HepG2 (cell line): ENCODE results near the gene EMILIN1. TPM values are rescaled to one million over a fixed set of nuclear protein-coding genes. Genes with fewer than 3 reads are reported as not detected.
A peak's percentile ranks its signal among the peaks of the same experiment; 100 is the strongest.

Experiments
- ATRX ChIP-seq: sonication (generic); formaldehyde crosslinking; IDR thresholded peaks from 2 replicates; pipeline ENCODE4 v1.4.0; 2020; ENCODE audit warnings: missing genetic modification reagents, borderline replicate concordance
- CEBPG ChIP-seq: IDR thresholded peaks from 2 replicates; pipeline ENCODE4 v1.6.1; 2016
- MBD4 ChIP-seq: IDR thresholded peaks from 2 replicates; pipeline ENCODE4 v1.6.1; 2012; ENCODE audit warnings: low read length, inconsistent platforms, borderline replicate concordance
- MIER2 ChIP-seq: IDR thresholded peaks from 2 replicates; pipeline ENCODE4 v1.6.1; 2016; ENCODE audit warnings: missing biosample characterization, missing genetic modification reagents
- PCBP1 ChIP-seq: fragments of 200-400 bp; formaldehyde crosslinking; IDR thresholded peaks from 2 replicates; pipeline ENCODE4 v1.6.1; 2017; ENCODE audit warnings: mild to moderate bottlenecking, low read depth, low read length, borderline replicate concordance
- TBP ChIP-seq: sonication (generic); formaldehyde crosslinking; IDR thresholded peaks from 2 replicates; pipeline ENCODE4 v1.5.0; 2020; ENCODE audit warnings: missing genetic modification reagents
- TSC22D2 ChIP-seq: sonication (generic); formaldehyde crosslinking; IDR thresholded peaks from 2 replicates; pipeline ENCODE4 v1.5.1; 2020; ENCODE audit warnings: missing genetic modification reagents, mild to moderate bottlenecking, borderline replicate concordance
- ZFYVE20 ChIP-seq: sonication (generic); formaldehyde crosslinking; IDR thresholded peaks from 2 replicates; pipeline ENCODE4 v1.8.0; 2023; ENCODE audit warnings: low read depth, mild to moderate bottlenecking, moderate library complexity, missing genetic modification reagents, borderline replicate concordance
- ZNF12 ChIP-seq: sonication (generic); formaldehyde crosslinking; IDR thresholded peaks from 2 replicates; pipeline ENCODE4 v1.5.0; 2020; ENCODE audit warnings: missing genetic modification reagents
- ZNF3 ChIP-seq: IDR thresholded peaks from 2 replicates; pipeline ENCODE4 v1.7.0; 2017; ENCODE audit warnings: inconsistent platforms
- ZNF788 ChIP-seq: sonication (generic); formaldehyde crosslinking; IDR thresholded peaks from 2 replicates; pipeline ENCODE4 v1.5.0; 2020; ENCODE audit warnings: mild to moderate bottlenecking, missing genetic modification reagents, borderline replicate concordance
- polyA plus RNA-seq, 8 experiments: library from polyadenylated mRNA; depleted of rRNA in 3 of 8; stranded (reverse) in 7 of 8; unstranded in 1 of 8; fragments of >200 nt; fragmentation: Illumina TruSeq in 4 of 8; extraction: Trizol in 4 of 8; gene quantifications; 2 replicates each; pipeline versions ENCODE4 v1.2.1 to v1.2.3, GENCODE V29; 2011 to 2016; ENCODE audit warnings: low read depth in 4 of 8, missing spikeins in 1 of 8, mixed read lengths in 1 of 8; ENCODE audit not compliant: insufficient read depth in 1 of 8
- total RNA-seq, 5 experiments: library from RNA; depleted of rRNA; stranded (reverse); fragments of >200 nt; fragmentation: Illumina TruSeq; extraction: Trizol; gene quantifications; 2 replicates each; pipeline ENCODE4 v1.2.3, GENCODE V29; 2016; ENCODE audit warnings: low read depth in 1 of 5
- TF ChIP-seq, protein P1 (sequence below): IDR thresholded peaks from 2 replicates; pipeline ENCODE4 v1.6.1; 2016; ENCODE audit warnings: low read depth, missing genetic modification reagents, missing compliant biosample characterization
- TF ChIP-seq, protein P2 (sequence below): sonication (generic); formaldehyde crosslinking; IDR thresholded peaks from 2 replicates; pipeline ENCODE4 v1.4.0; 2020; ENCODE audit warnings: low read depth, missing genetic modification reagents
- TF ChIP-seq, protein P3 (sequence below): sonication (generic); formaldehyde crosslinking; IDR thresholded peaks from 2 replicates; pipeline ENCODE4 v1.4.0; 2020; ENCODE audit warnings: mild to moderate bottlenecking, missing genetic modification reagents, borderline replicate concordance

EMILIN1 gene
- total and polyA plus RNA-seq, 2 of the 13 experiments (the other 11 are each of a cell fraction or from before 2014, with no cell fraction given) = 8.1 to 9.7 TPM

DNA sequence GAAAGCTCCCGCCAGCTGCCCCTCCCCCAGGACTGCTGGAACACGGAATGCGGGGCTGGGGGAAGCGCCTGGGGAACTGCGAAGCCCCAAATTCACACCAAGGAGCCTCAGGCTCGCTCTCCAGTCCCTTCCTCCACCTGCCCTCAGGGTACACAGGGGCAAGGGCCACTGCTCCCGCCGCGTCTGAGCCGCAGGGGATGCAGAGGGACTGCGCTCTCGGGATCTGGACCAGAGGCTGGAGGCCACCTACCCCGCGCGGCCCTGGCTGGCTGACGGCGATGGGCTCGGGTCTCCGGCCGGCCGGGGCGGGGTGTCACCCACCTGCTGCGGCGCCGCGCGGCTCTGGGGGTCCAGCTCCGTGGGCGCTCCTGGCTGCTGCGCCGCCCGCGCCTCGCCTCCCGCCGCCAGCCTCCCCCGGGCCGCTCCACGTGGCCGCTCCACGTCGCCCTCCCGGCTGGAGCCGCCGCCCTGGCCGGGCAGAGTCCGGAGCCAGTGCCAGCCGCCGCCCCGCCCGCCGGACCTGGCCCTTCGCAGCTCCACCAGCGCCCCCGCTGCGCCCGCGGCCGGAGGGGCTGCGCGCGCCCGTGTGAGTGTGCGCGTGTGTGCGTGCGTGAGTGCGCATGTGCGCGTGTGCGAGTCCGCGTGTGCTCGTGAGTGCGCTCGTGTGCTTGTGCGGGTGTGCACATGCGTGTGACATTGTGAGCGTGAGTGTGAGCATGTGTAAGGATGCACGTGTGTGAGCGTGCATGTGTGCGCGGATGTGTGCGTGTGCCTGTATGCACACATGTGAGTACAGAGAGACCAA, 40.3 kb downstream of the EMILIN1 start, which contains the start of gene CGREF1 (continued):
- TF ChIP-seq, protein P1, sequence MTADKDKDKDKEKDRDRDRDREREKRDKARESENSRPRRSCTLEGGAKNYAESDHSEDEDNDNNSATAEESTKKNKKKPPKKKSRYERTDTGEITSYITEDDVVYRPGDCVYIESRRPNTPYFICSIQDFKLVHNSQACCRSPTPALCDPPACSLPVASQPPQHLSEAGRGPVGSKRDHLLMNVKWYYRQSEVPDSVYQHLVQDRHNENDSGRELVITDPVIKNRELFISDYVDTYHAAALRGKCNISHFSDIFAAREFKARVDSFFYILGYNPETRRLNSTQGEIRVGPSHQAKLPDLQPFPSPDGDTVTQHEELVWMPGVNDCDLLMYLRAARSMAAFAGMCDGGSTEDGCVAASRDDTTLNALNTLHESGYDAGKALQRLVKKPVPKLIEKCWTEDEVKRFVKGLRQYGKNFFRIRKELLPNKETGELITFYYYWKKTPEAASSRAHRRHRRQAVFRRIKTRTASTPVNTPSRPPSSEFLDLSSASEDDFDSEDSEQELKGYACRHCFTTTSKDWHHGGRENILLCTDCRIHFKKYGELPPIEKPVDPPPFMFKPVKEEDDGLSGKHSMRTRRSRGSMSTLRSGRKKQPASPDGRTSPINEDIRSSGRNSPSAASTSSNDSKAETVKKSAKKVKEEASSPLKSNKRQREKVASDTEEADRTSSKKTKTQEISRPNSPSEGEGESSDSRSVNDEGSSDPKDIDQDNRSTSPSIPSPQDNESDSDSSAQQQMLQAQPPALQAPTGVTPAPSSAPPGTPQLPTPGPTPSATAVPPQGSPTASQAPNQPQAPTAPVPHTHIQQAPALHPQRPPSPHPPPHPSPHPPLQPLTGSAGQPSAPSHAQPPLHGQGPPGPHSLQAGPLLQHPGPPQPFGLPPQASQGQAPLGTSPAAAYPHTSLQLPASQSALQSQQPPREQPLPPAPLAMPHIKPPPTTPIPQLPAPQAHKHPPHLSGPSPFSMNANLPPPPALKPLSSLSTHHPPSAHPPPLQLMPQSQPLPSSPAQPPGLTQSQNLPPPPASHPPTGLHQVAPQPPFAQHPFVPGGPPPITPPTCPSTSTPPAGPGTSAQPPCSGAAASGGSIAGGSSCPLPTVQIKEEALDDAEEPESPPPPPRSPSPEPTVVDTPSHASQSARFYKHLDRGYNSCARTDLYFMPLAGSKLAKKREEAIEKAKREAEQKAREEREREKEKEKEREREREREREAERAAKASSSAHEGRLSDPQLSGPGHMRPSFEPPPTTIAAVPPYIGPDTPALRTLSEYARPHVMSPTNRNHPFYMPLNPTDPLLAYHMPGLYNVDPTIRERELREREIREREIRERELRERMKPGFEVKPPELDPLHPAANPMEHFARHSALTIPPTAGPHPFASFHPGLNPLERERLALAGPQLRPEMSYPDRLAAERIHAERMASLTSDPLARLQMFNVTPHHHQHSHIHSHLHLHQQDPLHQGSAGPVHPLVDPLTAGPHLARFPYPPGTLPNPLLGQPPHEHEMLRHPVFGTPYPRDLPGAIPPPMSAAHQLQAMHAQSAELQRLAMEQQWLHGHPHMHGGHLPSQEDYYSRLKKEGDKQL (CRISPR knock-in tag) = no peak
- TF ChIP-seq TSC22D2 (CRISPR knock-in tag) (no peak), MIER2 (CRISPR knock-in tag) (no peak), ZNF788 (CRISPR knock-in tag) (no peak), MBD4 (no peak), ATRX (CRISPR knock-in tag) (no peak), ZFYVE20 (CRISPR knock-in tag) (peak; percentile 82; the same call in 1 of the 2 replicates), PCBP1 (no peak), CEBPG (CRISPR knock-in tag) (no peak), ZNF12 (no peak), ZNF3 (CRISPR knock-in tag) (no peak), TBP (CRISPR knock-in tag) (no peak)
- TF ChIP-seq, protein P2, sequence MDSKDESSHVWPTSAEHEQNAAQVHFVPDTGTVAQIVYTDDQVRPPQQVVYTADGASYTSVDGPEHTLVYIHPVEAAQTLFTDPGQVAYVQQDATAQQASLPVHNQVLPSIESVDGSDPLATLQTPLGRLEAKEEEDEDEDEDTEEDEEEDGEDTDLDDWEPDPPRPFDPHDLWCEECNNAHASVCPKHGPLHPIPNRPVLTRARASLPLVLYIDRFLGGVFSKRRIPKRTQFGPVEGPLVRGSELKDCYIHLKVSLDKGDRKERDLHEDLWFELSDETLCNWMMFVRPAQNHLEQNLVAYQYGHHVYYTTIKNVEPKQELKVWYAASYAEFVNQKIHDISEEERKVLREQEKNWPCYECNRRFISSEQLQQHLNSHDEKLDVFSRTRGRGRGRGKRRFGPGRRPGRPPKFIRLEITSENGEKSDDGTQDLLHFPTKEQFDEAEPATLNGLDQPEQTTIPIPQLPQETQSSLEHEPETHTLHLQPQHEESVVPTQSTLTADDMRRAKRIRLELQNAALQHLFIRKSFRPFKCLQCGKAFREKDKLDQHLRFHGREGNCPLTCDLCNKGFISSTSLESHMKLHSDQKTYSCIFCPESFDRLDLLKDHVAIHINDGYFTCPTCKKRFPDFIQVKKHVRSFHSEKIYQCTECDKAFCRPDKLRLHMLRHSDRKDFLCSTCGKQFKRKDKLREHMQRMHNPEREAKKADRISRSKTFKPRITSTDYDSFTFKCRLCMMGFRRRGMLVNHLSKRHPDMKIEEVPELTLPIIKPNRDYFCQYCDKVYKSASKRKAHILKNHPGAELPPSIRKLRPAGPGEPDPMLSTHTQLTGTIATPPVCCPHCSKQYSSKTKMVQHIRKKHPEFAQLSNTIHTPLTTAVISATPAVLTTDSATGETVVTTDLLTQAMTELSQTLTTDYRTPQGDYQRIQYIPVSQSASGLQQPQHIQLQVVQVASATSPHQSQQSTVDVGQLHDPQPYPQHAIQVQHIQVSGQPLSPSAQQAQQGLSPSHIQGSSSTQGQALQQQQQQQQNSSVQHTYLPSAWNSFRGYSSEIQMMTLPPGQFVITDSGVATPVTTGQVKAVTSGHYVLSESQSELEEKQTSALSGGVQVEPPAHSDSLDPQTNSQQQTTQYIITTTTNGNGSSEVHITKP = no peak
- TF ChIP-seq, protein P3, sequence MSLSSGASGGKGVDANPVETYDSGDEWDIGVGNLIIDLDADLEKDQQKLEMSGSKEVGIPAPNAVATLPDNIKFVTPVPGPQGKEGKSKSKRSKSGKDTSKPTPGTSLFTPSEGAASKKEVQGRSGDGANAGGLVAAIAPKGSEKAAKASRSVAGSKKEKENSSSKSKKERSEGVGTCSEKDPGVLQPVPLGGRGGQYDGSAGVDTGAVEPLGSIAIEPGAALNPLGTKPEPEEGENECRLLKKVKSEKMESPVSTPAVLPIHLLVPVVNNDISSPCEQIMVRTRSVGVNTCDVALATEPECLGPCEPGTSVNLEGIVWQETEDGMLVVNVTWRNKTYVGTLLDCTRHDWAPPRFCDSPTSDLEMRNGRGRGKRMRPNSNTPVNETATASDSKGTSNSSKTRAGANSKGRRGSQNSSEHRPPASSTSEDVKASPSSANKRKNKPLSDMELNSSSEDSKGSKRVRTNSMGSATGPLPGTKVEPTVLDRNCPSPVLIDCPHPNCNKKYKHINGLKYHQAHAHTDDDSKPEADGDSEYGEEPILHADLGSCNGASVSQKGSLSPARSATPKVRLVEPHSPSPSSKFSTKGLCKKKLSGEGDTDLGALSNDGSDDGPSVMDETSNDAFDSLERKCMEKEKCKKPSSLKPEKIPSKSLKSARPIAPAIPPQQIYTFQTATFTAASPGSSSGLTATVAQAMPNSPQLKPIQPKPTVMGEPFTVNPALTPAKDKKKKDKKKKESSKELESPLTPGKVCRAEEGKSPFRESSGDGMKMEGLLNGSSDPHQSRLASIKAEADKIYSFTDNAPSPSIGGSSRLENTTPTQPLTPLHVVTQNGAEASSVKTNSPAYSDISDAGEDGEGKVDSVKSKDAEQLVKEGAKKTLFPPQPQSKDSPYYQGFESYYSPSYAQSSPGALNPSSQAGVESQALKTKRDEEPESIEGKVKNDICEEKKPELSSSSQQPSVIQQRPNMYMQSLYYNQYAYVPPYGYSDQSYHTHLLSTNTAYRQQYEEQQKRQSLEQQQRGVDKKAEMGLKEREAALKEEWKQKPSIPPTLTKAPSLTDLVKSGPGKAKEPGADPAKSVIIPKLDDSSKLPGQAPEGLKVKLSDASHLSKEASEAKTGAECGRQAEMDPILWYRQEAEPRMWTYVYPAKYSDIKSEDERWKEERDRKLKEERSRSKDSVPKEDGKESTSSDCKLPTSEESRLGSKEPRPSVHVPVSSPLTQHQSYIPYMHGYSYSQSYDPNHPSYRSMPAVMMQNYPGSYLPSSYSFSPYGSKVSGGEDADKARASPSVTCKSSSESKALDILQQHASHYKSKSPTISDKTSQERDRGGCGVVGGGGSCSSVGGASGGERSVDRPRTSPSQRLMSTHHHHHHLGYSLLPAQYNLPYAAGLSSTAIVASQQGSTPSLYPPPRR (CRISPR knock-in tag) = peak; percentile 76; the same call in 1 of the 2 replicates
